GM19240 (cell line): Measurements from ENCODE around the gene USP36.

Experiments
- DNase-seq: peaks from one replicate; pipeline ENCODE4 v3.0.0; 2011; ENCODE audit warnings: low spot score; ENCODE audit not compliant: insufficient read length

Gene USP36

DNA sequence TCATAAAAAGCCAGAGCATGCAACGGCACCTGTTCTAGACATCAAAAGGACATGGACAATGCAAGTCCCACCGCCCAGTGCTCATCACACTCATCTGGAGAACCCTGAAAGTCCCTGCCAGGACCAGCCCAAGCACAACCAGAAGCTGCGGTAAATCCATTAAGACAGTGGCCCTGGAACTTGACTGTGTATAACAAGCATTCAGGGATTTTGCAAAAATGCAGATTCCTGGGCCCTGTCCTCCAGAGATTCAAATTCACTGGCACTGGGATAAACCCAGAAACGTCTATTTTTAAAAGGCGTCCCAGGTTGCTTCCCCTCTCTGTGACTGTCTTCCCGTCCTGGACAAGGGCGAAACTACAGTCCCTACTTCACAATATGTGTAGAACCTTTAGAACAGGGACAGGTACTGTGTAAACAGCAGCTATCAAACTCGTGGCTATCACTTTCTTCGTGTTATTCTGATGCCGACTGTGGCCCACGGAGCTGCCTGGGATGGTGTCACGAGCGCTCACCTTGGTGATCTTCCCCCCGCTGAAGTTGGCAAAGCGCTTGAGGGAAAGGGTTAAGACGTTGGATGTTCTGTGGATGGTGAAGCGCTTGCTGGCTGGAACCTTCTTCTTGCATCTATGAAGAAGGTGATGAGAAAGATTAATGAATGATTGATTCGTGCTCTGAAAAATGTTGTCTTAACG is 22.3 kb downstream of the USP36 start:
- DNase-seq = no peak

DNA sequence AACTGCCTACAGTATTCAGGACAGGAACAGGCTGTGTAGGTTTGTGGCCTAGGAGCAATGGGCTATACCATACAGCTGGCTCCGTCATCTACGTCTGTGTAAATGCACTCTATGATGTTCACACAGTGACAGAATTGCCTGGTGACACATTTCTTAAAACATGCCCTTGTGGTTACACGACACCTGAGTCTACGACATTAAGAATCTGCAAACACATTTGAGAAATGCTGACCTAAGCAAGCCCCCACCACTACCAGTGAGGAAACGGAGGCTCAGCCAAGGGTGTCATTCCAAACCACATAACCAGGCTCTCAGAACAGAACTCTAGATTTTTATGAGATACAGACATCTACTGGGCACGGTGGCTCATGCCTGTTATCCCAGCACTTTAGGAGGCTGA is 23.5 kb downstream of the USP36 start:
- DNase-seq = no peak

DNA sequence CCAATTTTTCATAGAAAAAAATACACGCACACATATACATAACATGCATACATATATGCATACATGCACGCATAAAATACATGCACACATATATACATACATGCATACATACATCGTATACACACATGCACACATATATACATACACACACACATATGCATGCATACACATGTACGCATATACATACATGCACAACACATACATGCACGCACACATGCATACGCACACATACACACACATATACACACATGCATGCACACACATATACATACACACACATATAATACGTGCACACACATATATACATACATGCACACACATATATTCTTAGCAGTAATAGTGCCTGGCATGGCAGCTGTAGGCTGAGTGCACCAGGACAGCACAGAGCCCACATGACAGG is 24.9 kb downstream of the USP36 start:
- no peak for DNase-seq

DNA sequence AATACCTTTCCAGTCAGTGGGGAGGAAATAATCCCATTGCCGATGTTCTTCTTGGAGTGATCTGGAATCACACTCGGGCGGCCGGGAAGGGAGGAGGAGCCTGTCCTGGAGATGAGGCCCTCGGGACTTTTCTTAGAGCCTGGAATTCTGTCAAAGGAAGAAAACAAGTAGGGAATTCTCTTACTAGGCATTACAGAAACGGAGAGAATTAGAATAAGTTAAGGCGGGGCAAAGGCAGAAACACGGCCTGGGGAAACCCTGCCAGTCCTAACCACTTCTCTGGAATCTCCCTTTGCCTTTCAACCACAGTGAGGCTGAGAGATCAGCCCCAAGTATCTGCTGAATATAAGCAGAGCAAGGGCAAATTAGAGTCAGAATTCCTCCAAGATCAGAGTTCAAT is 27.8 kb downstream of the USP36 start:
- DNase-seq = no peak

DNA sequence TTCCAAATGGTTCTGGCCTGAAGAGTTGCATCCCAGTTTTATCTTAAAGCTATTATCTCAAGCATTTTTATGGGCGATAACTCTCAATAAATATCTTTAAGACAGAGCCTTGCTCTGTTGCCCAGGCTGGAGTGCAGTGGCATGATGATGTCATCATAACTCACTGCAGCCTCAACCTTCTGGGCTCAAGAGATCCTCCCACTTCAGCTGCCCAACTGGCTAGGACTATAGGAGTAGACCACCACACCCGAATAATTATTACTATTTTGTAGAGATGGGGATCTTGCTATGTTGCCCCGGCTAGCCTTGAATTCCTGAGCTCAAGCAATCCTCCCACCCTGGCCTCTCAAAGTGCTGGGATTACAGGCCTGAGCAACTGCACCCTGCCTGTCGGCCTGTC is 32.5 kb downstream of the USP36 start:
- DNase-seq = no peak

DNA sequence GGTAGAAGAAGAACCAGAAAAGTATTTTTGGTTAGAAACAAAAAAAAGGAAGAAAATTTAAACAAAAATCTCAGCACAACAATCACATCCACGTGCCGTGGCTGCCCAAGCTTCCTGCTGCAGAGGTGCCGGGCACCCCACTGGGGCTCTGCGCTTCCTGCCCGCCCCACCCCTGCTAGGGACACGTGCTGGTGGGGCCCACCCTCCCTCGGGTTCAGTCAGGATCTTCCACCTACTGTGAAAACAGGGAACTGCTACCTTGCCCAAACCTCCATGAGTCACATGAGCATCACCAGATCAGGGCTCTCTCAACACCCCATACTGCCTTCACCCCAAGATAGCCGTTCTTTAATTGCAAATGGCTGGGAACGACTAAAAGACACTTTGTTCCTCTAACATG is 34.2 kb downstream of the USP36 start:
- DNase-seq = no peak

DNA sequence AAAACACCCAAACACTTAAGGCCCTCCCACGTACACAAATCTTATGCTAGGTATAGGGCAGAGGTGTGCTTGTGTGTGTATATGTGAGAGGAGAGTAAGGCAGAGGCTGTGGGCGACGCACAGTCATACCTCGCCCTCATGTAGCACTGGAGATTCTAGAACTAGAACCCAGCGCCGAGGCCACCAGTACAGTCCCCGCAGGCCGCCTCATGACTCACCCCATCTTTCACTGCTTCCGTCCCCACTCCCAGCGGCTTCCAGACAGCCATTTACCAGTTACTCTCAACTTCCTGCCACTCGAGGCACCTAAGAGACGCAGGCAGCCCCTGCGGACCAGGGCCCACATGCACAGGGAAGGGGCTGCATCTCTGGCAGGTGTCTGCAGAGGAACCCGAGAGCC is 35.3 kb downstream of the USP36 start:
- no peak for DNase-seq

DNA sequence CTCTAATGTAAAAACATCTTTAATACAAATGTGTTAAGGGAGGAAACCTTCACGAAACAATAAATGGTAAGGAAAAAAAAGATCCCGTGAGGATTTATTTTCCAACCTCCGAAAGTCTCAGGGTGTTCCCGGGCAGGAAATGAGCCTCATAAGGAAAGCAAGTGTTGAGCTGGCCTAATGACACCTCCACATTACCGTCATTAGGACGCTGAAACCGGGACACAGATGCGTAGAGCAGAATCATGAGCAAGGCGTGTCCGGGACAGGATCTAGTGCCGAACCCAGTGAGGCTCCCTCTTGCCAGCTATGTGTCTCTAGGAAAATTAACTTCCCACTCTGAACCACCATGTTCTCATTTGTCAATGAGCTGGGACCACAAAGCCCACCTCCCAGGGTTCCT is 35.8 kb downstream of the USP36 start:
- DNase-seq = no peak

DNA sequence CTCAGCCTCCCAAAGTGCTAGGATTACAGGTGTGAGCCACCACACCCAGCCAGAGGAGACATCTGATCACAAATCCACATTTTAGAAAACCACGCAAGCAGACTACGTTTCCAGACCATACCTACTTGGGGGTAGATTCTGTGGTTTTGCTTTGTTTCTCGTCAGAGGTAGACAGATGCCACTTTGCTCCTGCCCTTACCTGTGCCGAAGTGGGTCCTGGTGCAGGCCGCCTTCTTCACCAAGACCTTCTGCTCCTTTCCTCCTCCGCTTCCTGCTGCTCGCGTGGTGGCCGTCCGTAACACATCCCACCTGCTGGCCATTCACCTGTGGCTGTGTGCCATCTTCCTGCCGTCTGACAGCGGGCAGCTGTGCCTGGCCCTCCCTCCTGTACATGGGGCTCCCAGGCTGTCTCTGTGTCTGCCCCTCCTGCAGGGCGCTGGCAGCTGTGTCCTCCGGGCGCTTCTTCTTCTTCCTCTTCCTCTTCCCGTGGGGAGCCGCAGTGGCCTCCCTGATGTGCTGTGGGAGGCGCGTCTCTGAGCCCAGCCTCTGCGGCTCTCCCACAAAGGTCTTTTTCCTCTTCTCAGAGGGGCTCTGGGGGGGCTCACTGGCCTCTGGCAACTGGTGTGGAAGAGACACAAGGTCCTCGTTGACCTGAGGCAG is 37.3 kb downstream of the USP36 start:
- no peak for DNase-seq

DNA sequence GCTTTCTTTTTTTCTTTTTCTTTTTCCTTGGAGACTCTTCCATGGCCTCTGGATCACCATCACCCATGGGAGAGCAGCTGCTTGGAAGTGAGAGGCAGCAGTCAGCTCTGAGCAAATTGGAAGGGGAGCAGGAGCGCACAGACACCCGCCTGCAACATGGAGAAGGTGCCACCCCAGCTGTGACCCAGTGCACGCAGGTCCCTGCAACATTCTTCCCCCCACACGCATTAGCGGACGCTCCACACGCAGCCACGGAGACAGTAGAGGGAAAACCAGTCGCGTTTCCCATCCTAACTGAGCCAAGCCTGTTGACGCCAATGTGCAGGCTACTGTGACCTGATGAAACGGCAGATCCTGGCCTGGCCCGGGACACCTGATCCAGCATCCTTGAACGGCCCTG is 38.2 kb downstream of the USP36 start:
- DNase-seq = no peak

DNA sequence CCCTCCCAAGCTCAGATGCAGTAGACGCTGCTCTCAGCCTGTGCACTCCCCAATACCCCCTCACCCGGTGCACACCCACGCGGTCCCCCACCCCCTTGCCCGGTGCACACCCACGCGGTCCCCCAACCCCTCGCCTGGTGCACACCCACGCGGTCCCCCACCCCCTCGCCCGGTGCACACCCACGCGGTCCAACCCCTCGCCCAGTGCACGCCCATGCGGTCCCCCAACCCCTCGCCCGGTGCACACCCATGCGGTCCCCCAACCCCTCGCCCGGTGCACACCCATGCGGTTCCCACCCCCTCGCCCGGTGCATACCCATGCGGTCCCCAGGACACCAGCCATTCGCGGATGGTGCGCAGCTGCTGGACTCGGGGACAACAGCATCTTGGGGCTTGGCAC is 38.6 kb downstream of the USP36 start:
- DNase-seq = no peak

DNA sequence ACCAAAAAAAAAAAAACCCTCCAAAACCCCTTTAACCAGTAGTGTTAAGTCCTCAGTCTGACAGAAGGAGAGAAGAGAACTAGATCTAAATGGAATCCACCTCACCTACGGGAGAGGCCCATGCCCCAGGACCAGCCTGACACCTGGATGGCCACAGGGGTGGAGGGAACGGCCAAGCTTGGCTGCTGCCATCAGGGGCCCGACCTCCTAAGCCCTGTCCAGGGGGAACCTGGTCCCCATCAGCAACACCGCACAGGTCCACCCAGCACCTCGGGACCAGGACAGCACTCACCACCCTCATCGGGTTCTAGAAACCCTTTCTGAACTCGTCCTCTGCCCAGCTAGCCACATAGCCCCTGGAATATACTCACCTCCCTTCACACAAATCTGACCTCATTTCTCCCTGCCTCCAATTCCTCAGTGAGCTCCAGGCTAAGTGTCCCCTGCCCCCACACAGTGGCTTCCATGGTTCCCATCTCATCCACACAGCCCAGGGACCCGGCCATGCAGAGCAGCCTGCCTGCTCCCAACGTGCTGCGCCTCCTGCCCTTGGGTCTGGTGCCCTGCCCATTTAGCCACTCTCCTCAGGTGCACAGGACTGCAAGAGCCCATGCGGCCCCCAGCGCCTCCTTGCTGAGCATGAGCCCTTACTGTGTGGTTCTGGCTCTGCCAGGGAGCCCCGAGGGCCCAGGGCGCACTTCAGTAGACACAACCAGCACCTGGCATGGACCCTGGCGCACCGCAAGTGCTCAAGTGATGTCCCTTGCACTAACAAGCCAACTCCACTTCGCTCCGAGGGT is 40.3 kb downstream of the USP36 start:
- DNase-seq = no peak

DNA sequence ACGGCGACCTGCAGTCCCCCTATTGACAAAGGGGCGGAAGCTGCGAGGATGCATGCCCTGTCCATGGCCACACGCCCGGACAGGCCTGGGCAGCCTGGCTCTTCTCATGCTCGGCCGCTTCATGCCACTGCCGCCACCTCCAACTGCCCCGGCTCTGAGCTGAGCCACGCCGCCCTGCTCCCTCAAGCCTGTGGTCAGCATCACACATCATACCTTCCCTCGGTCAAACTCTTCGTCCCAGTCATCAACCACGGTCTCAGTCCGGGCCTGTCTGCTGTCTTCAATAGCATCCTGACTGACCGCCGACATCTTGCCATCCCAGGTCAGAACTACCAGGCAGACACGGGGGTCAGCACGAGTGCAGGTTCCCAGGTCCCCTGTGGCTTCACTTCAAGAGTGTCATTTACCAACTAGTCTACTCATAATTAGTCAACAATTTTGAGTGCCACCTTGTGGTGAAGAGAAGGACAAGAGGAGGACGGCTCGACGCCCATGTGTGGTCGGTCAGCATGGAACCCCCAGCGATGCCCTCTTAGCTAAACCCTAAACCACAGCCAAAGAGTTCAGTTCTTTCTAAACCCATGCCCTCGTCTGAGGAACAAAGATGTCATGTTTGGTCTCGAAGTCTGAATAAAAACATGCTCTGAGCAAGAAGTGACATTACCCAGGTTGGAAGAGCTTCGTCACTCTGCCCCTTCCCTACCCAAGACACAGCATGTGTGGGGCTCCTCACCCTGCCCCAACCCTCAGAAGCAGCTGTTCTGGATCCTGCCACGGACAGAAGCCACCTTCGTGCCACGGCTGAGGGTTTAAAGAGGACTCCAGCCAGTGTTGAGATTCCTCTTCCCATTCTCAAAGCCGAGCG is 41.7 kb downstream of the USP36 start:
- DNase-seq = no peak

DNA sequence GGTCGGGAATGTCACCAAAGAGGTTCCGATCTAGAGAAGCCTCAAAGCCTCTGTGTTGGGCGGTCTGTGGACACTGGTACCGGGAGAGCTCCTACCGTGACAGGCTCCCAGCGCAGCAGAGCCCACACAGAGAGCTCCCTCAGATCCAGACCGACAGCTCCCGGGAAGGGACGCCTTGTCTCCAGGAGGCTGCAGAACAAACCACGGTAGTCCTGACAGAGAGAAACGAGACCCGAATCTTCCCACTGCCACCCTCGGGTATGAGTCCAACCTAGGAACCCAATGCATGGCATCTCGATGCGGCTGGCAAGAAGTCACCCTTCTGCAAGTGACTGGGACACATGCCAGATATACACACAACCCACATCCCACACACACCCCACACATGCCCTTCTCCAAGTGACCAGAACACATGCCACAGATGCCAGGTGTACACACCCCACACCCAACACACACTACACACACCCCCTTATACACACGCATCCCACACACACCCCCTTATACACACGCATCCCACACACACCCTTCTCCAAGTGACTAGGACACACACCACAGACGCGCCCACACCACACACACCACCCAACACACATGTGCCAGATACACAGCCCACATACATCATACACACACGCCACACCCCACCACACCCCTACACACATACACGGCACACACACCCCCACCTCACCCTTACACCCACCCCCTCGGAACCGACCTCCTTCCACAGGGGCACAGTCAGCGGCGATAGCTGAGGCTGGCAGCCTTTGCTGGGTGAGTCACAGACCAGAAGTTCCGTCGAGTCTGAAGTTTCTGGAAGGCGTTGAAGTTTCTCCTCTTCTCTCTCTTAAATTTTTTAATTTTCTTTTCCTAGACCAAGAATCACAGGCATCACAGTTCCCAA is 42.7 kb downstream of the USP36 start:
- DNase-seq = no peak

DNA sequence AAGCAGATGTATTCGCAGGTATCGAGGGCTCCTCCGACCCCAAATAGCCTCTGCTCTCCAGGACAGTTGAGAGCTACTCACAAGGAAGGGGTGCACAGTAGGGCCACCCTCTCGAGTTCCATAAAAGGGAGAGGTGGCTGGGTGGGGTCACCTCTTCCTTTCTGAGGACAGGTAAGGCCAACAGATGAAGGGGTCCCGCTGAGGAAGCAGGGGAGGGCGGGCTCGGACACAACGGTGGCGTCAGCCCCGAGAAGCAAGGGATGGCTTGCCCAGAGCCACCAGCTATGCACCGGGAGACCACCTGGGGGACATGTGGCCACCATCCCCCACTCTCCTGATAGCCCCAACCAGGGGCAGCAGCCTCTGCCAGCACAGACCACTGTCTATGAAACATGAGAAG is 43.4 kb downstream of the USP36 start:
- no peak for DNase-seq

DNA sequence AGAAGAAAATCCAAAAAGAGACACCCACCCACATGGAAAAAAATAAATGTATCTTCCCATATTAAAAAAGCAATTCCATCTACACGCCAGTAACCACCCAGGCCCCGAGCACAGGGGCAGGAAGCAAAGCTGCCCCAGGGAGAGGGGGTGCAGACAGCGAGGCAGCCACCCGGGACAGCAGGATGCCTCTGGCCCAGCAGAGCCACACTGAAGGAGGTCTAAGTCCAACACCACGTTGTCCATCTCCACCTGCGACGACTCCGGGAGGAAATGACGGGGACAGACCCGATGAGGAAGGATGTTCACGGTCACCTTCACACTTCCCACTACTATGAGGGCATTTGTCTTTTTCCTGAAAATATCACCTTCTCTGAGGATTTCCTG is 44.1 kb downstream of the USP36 start:
- no peak for DNase-seq

DNA sequence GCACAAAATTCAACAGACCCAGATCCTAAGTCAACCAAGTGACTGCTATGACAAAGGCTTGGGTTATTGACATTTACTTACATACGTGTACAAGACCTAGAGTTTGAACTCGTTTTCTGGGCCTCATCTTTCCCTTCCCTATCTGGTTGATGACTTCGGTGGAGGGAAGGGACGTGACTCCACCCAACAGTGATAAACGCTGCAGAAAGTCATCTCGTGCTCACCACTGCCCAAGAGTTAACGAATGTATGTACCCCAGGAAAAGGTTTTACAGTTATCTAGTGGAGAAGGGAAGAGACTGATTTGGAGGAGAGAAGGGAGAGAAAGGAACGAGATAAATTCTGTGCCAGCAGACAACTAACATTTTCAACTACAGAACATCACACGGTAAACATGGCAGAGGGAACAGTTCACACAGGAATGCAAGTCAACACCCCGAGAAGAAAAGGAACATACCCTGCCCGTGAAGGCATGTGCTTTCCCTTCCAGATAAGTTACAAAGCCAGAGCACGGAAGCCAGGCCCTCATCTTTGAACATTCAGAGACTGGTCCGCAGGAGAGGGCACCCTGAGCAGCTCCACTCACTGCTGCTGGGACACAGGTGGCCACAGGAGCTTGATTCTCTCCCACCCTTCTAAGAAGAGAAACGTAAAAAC is 44.6 kb downstream of the USP36 start:
- DNase-seq = no peak

DNA sequence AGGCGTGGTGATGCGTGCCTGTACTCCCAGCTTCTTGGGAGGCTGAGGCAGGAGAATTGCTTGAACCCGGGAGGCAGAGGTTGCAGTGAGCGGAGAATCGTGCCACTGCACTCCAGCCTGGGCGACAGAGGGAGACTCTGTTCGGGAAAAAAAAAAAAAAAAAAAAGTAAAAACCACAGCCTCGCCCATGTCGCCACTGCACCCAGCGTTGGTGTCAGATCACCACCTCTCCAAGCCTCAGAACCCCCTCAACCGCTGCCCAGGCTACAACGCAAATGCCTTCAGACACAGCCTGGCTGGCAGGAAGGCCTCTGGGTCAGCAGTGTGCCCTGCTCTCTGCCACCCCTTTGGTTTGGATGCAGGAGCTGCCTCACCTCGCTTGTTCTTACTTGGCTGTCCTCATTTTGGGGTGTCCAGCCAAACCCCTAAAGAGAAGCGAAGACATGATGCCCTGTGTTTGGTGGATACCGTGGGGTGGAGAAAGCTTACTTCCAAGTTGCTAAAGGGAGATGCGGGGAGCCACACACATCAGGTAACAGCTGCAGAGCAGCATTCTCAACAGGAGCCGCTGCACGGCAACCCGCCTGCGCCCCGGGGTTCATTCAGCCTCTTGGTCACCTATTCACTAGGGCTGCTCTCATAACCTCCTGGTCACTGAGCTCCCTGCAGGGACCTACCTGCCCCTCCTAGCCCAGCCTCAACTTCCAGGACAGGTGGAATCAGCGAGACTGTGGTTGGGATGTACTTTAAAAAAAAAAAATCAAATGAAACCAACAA is 45.6 kb downstream of the USP36 start:
- no peak for DNase-seq

DNA sequence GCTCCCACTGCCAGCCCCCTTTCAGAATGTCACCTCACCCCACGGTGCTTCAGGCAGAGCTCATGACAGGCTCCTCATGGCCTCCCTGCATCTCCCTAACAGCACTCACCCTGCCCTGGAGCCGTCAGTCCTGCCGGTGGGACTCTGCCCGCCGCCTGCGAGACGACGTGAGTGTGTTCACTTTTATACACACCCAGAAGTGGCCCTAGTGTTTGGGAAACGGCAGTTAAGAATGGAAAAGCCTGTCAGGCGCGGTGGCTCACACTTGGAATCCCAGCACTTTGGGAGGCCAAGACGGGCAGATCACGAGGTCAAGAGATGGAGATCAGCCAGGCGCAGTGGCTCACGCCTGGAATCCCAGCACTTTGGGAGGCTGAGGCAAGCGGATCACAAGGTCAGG is 46.2 kb downstream of the USP36 start:
- no peak for DNase-seq
